ENCODE results near the gene RNF207.

DNA sequence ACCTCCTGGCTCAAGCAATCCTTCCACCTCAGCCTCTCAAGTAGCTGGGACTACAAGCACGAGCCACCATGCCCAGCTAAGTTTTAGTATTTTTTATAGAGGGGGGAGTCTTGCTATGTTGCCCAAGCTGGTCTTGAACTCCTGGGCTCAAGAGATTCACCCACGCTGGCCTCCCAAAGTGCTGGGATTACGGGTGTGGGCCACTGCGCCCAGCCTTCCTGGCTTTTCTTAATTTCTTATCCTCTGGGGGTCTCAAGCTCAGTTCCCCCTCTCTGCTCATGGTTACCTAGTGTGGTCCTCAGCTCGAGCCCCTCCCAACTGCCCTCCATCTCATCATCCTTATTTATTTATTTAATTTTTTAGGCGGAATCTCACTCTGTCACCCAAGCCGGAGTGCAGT, 3.7 kb upstream of the RNF207 start:
- TF ChIP-seq SUZ12 (IDR thresholded peaks at IDR 0.05; ENCODE audit: extremely low read depth, insufficient read depth, insufficient read length) (no peak), YY1 (IDR thresholded peaks at IDR 0.05; ENCODE audit: insufficient read depth, insufficient read length) (no peak)

All from NT2/D1 (cell line).